ENCODE measurements around the gene SVOPL.

SVOPL gene

GRCh38 chr7:138626846-138627245, 74.3 kb downstream of the SVOPL start:
- Histone ChIP-seq H3K36me3 (replicated peaks; ENCODE audit: insufficient read depth, low read length) (no peaks in the 10 kb centered on the region), H3K9me2 (replicated peaks; ENCODE audit: insufficient read depth, low read length) (no peaks in the 10 kb centered on the region), H3K9ac (ENCODE audit: low read length) (no peak overlapping the region), H4K20me1 (ENCODE audit: insufficient read depth, low read length) (no peaks in the 10 kb centered on the region), H3K27ac (ENCODE audit: low read length) (no peak overlapping the region), H3K9me3 (replicated peaks; ENCODE audit: insufficient read depth, low read length) (no peaks in the 10 kb centered on the region), H3F3A (ENCODE audit: insufficient read depth, low read length) (no peaks in the 10 kb centered on the region), H3K4me3 (ENCODE audit: low read length) (no peak overlapping the region), H3K27me3 (replicated peaks; ENCODE audit: insufficient read depth, low read length) (no peaks in the 10 kb centered on the region), H3K4me2 (ENCODE audit: low read depth, low read length) (no peak overlapping the region), H2AFZ (ENCODE audit: low read length) (no peak overlapping the region), H3K4me1 (ENCODE audit: low read length) (no peaks in the 10 kb centered on the region), H3K79me2 (ENCODE audit: low read length) (no peaks in the 10 kb centered on the region)
- TF ChIP-seq EZH2phosphoT487 (IDR thresholded peaks at IDR 0.05; ENCODE audit: low read length) (no peak), EZH2 (optimal IDR thresholded peaks at IDR 0.05; ENCODE audit: low read depth, low read length) (no peak)
- TF ChIP-seq, protein P1, sequence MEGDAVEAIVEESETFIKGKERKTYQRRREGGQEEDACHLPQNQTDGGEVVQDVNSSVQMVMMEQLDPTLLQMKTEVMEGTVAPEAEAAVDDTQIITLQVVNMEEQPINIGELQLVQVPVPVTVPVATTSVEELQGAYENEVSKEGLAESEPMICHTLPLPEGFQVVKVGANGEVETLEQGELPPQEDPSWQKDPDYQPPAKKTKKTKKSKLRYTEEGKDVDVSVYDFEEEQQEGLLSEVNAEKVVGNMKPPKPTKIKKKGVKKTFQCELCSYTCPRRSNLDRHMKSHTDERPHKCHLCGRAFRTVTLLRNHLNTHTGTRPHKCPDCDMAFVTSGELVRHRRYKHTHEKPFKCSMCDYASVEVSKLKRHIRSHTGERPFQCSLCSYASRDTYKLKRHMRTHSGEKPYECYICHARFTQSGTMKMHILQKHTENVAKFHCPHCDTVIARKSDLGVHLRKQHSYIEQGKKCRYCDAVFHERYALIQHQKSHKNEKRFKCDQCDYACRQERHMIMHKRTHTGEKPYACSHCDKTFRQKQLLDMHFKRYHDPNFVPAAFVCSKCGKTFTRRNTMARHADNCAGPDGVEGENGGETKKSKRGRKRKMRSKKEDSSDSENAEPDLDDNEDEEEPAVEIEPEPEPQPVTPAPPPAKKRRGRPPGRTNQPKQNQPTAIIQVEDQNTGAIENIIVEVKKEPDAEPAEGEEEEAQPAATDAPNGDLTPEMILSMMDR (IDR thresholded peaks at IDR 0.05; ENCODE audit: low read length): no peak
- DNase-seq: no peak

DNA sequence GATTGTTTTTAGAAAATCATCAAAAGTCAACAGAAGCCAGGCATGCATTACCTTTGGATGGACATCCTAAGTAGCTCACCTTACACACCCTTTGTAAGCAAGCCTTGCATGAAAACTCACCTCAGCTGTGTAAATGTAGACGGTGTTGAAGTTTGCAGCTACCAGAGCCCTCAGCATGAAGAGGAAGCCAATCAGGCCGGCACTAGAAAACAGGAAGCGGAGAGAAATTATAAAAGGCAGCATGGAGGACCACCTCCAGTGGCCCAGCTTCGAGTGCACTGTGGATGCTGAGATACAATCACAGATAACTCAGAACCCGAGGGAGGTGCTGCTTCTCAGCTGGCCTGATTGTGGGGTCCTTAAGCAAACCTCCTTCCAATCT, 75.3 kb downstream of the SVOPL start:
- DNase-seq: no peak
- no peak overlapping the region for H3K4me2 ChIP-seq (ENCODE audit: low read depth, low read length)

GRCh38 chr7:138625084-138625848, 75.9 kb downstream of the SVOPL start:
- Histone ChIP-seq H3K27me3 (replicated peaks; ENCODE audit: insufficient read depth, low read length) (no peaks in the 10 kb centered on the region), H3F3A (ENCODE audit: insufficient read depth, low read length) (no peaks in the 10 kb centered on the region), H3K36me3 (replicated peaks; ENCODE audit: insufficient read depth, low read length) (no peaks in the 10 kb centered on the region), H3K4me2 (ENCODE audit: low read depth, low read length) (no peak overlapping the region), H2AFZ (ENCODE audit: low read length) (0 out of 2 replicates have a peak overlapping the region, but pooled peaks have one; percentile 15), H3K4me1 (ENCODE audit: low read length) (no peaks in the 10 kb centered on the region), H4K20me1 (ENCODE audit: insufficient read depth, low read length) (no peaks in the 10 kb centered on the region), H3K9me3 (replicated peaks; ENCODE audit: insufficient read depth, low read length) (no peaks in the 10 kb centered on the region), H3K27ac (ENCODE audit: low read length) (no peak overlapping the region), H3K4me3 (ENCODE audit: low read length) (no peak overlapping the region), H3K9ac (ENCODE audit: low read length) (no peak overlapping the region), H3K9me2 (replicated peaks; ENCODE audit: insufficient read depth, low read length) (no peaks in the 10 kb centered on the region), H3K79me2 (ENCODE audit: low read length) (no peaks in the 10 kb centered on the region)
- no peak for DNase-seq
- TF ChIP-seq EZH2 (optimal IDR thresholded peaks at IDR 0.05; ENCODE audit: low read depth, low read length) (no peak), EZH2phosphoT487 (IDR thresholded peaks at IDR 0.05; ENCODE audit: low read length) (no peak)
- TF ChIP-seq, protein P1 (IDR thresholded peaks at IDR 0.05; ENCODE audit: low read length): no peak

More for the DNA sequence above, 75.3 kb downstream of the SVOPL start:
- Histone ChIP-seq H3K27me3 (replicated peaks; ENCODE audit: insufficient read depth, low read length) (no peaks in the 10 kb centered on the region), H3K9me2 (replicated peaks; ENCODE audit: insufficient read depth, low read length) (no peaks in the 10 kb centered on the region), H4K20me1 (ENCODE audit: insufficient read depth, low read length) (no peaks in the 10 kb centered on the region), H2AFZ (ENCODE audit: low read length) (0 out of 2 replicates have a peak overlapping the region, but pooled peaks have one; percentile 15), H3F3A (ENCODE audit: insufficient read depth, low read length) (no peaks in the 10 kb centered on the region), H3K4me1 (ENCODE audit: low read length) (no peaks in the 10 kb centered on the region), H3K79me2 (ENCODE audit: low read length) (no peaks in the 10 kb centered on the region), H3K27ac (ENCODE audit: low read length) (no peak overlapping the region), H3K4me3 (ENCODE audit: low read length) (no peak overlapping the region), H3K9ac (ENCODE audit: low read length) (no peak overlapping the region), H3K9me3 (replicated peaks; ENCODE audit: insufficient read depth, low read length) (no peaks in the 10 kb centered on the region), H3K36me3 (replicated peaks; ENCODE audit: insufficient read depth, low read length) (no peaks in the 10 kb centered on the region)
- no peak for TF ChIP-seq EZH2 (optimal IDR thresholded peaks at IDR 0.05; ENCODE audit: low read depth, low read length)
- TF ChIP-seq, protein P1 (IDR thresholded peaks at IDR 0.05; ENCODE audit: low read length): no peak
- no peak for TF ChIP-seq EZH2phosphoT487 (IDR thresholded peaks at IDR 0.05; ENCODE audit: low read length)

Measured in MM.1S (cell line).